ENCODE results near the gene DPP9. TPM values are rescaled to one million over a fixed set of nuclear protein-coding genes. Genes with fewer than 3 reads are reported as not detected.
"Not testable (repeated sequence)": the region's sequence is repeated elsewhere in the genome, so short reads cannot be mapped to it uniquely, and the experiment has no call there.

Gene DPP9
- total and polyA plus RNA-seq, 4 experiments from 2014 or later = 10.7 to 93.9 (median 59.3) TPM

DNA sequence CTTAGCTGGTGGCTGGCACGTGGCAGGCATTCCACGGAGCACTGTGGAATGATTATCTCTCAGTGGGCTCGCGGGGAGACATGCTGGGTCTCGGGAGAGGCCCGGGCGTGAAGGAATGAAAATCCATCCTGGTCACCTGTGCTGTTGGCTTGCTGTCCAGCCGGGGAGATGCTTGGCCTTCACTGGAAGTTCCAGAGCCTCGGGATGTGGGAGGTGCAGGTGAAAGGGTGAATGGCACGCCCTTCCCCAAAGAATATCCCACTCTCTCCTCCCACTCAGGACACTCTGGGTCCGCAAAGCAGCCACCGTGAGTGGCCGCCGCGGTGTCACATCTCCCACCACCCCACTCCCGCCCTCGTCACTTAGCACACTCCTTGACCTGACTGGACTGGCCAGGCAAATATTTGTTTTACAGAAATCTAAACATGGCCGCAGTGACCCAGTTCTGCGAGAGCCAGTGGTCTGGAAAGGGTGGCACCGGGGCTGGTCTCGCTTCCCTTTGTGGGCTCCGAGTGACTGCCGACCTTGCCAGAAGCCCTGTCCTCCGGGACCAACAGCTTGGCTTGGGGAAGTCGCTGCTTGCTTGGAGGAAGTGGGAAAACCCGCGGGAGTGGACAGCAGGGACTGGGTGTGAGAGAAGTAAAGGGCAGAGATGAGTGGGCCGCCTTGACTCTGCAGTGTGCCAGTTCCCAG lies 8.0 kb downstream of the DPP9 start:
- Mint-ChIP-seq H3K27me3 (no peaks in the 10 kb centered on the region), H3K9me3 (no peaks in the 10 kb centered on the region), H3K27ac (no peak overlapping the region), H3K36me3 (peaks cover 17 to 55% of the 10 kb centered on the region in 2 donors), H3K4me1 (peaks cover 2 to 12% (median 5%) of the 10 kb centered on the region in 4 donors), H3K4me3 (no peak overlapping the region)
- Histone ChIP-seq H3K27me3 (ENCODE audit: insufficient read depth, low read length) (no peaks in the 10 kb centered on the region), H3K36me3 (ENCODE audit: insufficient read depth, low read length) (peaks cover 57% of the 10 kb centered on the region), H3K9me3 (ENCODE audit: control insufficient read depth in 1 of 2, low read length in 2 of 2) (no peaks in the 10 kb centered on the region), H3K4me1 (ENCODE audit: insufficient read depth, low read length) (peaks cover 4% of the 10 kb centered on the region), H3K27ac (ENCODE audit: low read depth, low read length) (no peak overlapping the region), H3K4me3 (ENCODE audit: low read length in 2 of 2) (no peak overlapping the region)
- POLR2A ChIA-PET (ENCODE audit: partially characterized antibody) = no interaction called here
- no peak for DNase-seq
- CTCF ChIA-PET (ENCODE audit: partially characterized antibody) = no interaction called here
- intact Hi-C loops (cut with micrococcal nuclease) = no loop called here

GRCh38 chr19:4715178-4715528 lies 8.5 kb downstream of the DPP9 start:
- H3K4me3 ChIP-seq (ENCODE audit: low read length in 2 of 2); H3K27me3 Mint-ChIP-seq; POLR2A ChIA-PET (ENCODE audit: partially characterized antibody); DNase-seq; H3K4me1 ChIP-seq (ENCODE audit: insufficient read depth, low read length); intact Hi-C loops (cut with micrococcal nuclease); H3K27me3 ChIP-seq (ENCODE audit: insufficient read depth, low read length); CTCF ChIA-PET (ENCODE audit: partially characterized antibody); H3K4me3 Mint-ChIP-seq; H3K9me3 Mint-ChIP-seq; H3K27ac ChIP-seq (ENCODE audit: low read depth, low read length); H3K9me3 ChIP-seq (ENCODE audit: control insufficient read depth in 1 of 2, low read length in 2 of 2); H3K4me1 Mint-ChIP-seq: not testable (repeated sequence)
- peak overlapping the region in 1 of 7 donors; percentile 15 for H3K27ac Mint-ChIP-seq
- H3K36me3 ChIP-seq (ENCODE audit: insufficient read depth, low read length) = peaks cover 56% of the 10 kb centered on the region
- H3K36me3 Mint-ChIP-seq = peaks cover 12 to 52% of the 10 kb centered on the region in 2 donors

- ChIA-PET CTCF (ENCODE audit: partially characterized antibody) (no interaction called here), POLR2A (ENCODE audit: partially characterized antibody) (interaction anchor here (1.4 kb wide), 1 partner anchor 8 kb away, joined by 6 read pairs; no protein-coding TSS in a partner anchor)
- Mint-ChIP-seq H3K9me3 (no peaks in the 10 kb centered on the region), H3K27me3 (no peaks in the 10 kb centered on the region), H3K4me1 (peaks cover 0 to 5% (median 3%) of the 10 kb centered on the region in 4 donors), H3K36me3 (peaks cover 17 to 51% of the 10 kb centered on the region in 2 donors), H3K27ac (no peak overlapping the region), H3K4me3 (no peak overlapping the region)
- Histone ChIP-seq H3K36me3 (ENCODE audit: insufficient read depth, low read length) (peaks cover 46% of the 10 kb centered on the region), H3K27ac (ENCODE audit: low read depth, low read length) (no peak overlapping the region), H3K27me3 (ENCODE audit: insufficient read depth, low read length) (no peaks in the 10 kb centered on the region), H3K4me3 (ENCODE audit: low read length in 2 of 2) (no peak overlapping the region), H3K4me1 (ENCODE audit: insufficient read depth, low read length) (no peaks in the 10 kb centered on the region), H3K9me3 (ENCODE audit: control insufficient read depth in 1 of 2, low read length in 2 of 2) (no peaks in the 10 kb centered on the region)
- DNase-seq = peak in 1 of 5 donors; percentile 36
- intact Hi-C loops (cut with micrococcal nuclease) = no loop called here
Observed at GRCh38 chr19:4714016-4714415, 9.6 kb downstream of the DPP9 start.

GRCh38 chr19:4713384-4713951 lies 10.2 kb downstream of the DPP9 start:
- Mint-ChIP-seq H3K27me3 (no peaks in the 10 kb centered on the region), H3K36me3 (peaks cover 18 to 48% of the 10 kb centered on the region in 2 donors)
- CTCF ChIA-PET (ENCODE audit: partially characterized antibody) = no interaction called here

GRCh38 chr19:4712771-4713170 lies 10.9 kb downstream of the DPP9 start:
- H3K4me3 Mint-ChIP-seq = no peak overlapping the region
- H3K27me3 Mint-ChIP-seq = no peaks in the 10 kb centered on the region

More at GRCh38 chr19:4713384-4713951, 10.2 kb downstream of the DPP9 start:
- Histone ChIP-seq H3K36me3 (ENCODE audit: insufficient read depth, low read length) (peaks cover 41% of the 10 kb centered on the region), H3K9me3 (ENCODE audit: control insufficient read depth in 1 of 2, low read length in 2 of 2) (no peaks in the 10 kb centered on the region), H3K4me1 (ENCODE audit: insufficient read depth, low read length) (no peaks in the 10 kb centered on the region), H3K27me3 (ENCODE audit: insufficient read depth, low read length) (no peaks in the 10 kb centered on the region), H3K4me3 (ENCODE audit: low read length in 2 of 2) (no peak overlapping the region), H3K27ac (ENCODE audit: low read depth, low read length) (no peak overlapping the region)
- POLR2A ChIA-PET (ENCODE audit: partially characterized antibody) = interaction anchor here (1.4 kb wide), 1 partner anchor 8 kb away, joined by 6 read pairs; no protein-coding TSS in a partner anchor
- no peak overlapping the region for H3K4me3 Mint-ChIP-seq
- intact Hi-C loops (cut with micrococcal nuclease) = no loop called here
- H3K9me3 Mint-ChIP-seq = no peaks in the 10 kb centered on the region
- H3K4me1 Mint-ChIP-seq = peaks cover 0 to 6% (median 3%) of the 10 kb centered on the region in 4 donors
- no peak overlapping the region for H3K27ac Mint-ChIP-seq
- peak in 1 of 5 donors; percentile 25 for DNase-seq

DNA sequence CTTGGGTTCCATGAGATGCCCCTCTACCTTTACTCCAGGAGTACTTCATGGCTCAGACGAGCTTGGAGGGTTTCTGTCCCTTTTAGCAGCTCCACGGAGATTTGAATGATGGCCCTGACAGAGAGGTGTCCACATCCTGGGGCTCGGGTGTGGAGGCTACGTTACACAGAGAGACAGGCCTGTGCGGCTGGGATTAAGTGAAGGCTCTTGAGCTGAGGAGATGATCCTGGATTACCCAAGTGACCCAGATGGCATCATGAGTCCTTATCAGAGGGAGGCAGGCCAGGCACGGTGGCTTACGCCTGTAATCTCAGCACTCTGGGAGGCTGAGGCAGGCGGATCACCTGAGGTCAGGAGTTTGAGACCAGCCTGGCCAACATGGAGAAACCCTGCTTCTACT lies 12.4 kb downstream of the DPP9 start:
- H3K4me3 ChIP-seq (ENCODE audit: low read length in 2 of 2) = no peak overlapping the region
- DNase-seq = no peak
- H3K27ac ChIP-seq (ENCODE audit: low read depth, low read length) = no peak overlapping the region
- POLR2A ChIA-PET (ENCODE audit: partially characterized antibody) = no interaction called here
- Mint-ChIP-seq H3K4me1 (peaks cover 0 to 9% (median 3%) of the 10 kb centered on the region in 4 donors), H3K27me3 (no peaks in the 10 kb centered on the region), H3K36me3 (peaks cover 18 to 37% of the 10 kb centered on the region in 2 donors), H3K9me3 (no peaks in the 10 kb centered on the region), H3K27ac (no peak overlapping the region), H3K4me3 (peak overlapping the region in 1 of 8 donors; percentile 27)
- no peaks in the 10 kb centered on the region for H3K4me1 ChIP-seq (ENCODE audit: insufficient read depth, low read length)
- CTCF ChIA-PET (ENCODE audit: partially characterized antibody) = interaction anchor here (1.7 kb wide), 1 partner anchor 75 kb away, joined by 5 read pairs; no protein-coding TSS in a partner anchor
- intact Hi-C loops (cut with micrococcal nuclease) = no loop called here
- H3K36me3 ChIP-seq (ENCODE audit: insufficient read depth, low read length) = peaks cover 23% of the 10 kb centered on the region
- H3K9me3 ChIP-seq (ENCODE audit: control insufficient read depth in 1 of 2, low read length in 2 of 2) = no peaks in the 10 kb centered on the region
- no peaks in the 10 kb centered on the region for H3K27me3 ChIP-seq (ENCODE audit: insufficient read depth, low read length)

More at GRCh38 chr19:4712771-4713170, 10.9 kb downstream of the DPP9 start:
- H3K36me3 ChIP-seq (ENCODE audit: insufficient read depth, low read length) = peaks cover 36% of the 10 kb centered on the region
- Mint-ChIP-seq H3K36me3 (peaks cover 18 to 43% of the 10 kb centered on the region in 2 donors), H3K27ac (no peak overlapping the region), H3K9me3 (no peaks in the 10 kb centered on the region), H3K4me1 (peaks cover 0 to 9% (median 3%) of the 10 kb centered on the region in 4 donors)
- H3K4me1 ChIP-seq (ENCODE audit: insufficient read depth, low read length) = no peaks in the 10 kb centered on the region
- DNase-seq = no peak
- H3K4me3 ChIP-seq (ENCODE audit: low read length in 2 of 2) = no peak overlapping the region
- POLR2A ChIA-PET (ENCODE audit: partially characterized antibody) = interaction anchor here (1.4 kb wide), 1 partner anchor 9 kb away, joined by 6 read pairs; no protein-coding TSS in a partner anchor
- intact Hi-C loops (cut with micrococcal nuclease) = no loop called here
- no peaks in the 10 kb centered on the region for H3K27me3 ChIP-seq (ENCODE audit: insufficient read depth, low read length)
- H3K27ac ChIP-seq (ENCODE audit: low read depth, low read length) = no peak overlapping the region
- H3K9me3 ChIP-seq (ENCODE audit: control insufficient read depth in 1 of 2, low read length in 2 of 2) = no peaks in the 10 kb centered on the region
- CTCF ChIA-PET (ENCODE audit: partially characterized antibody) = interaction anchor here (1.7 kb wide), 1 partner anchor 77 kb away, joined by 5 read pairs; no protein-coding TSS in a partner anchor

- H3K9me3 Mint-ChIP-seq = no peaks in the 10 kb centered on the region
- H3K27me3 ChIP-seq (ENCODE audit: insufficient read depth, low read length) = no peaks in the 10 kb centered on the region
- intact Hi-C loops (cut with micrococcal nuclease) = no loop called here
- DNase-seq = no peak
- H3K36me3 Mint-ChIP-seq = peaks cover 16 to 37% of the 10 kb centered on the region in 2 donors
- H3K9me3 ChIP-seq (ENCODE audit: control insufficient read depth in 1 of 2, low read length in 2 of 2) = no peaks in the 10 kb centered on the region
- H3K4me1 Mint-ChIP-seq = peaks cover 0 to 9% (median 3%) of the 10 kb centered on the region in 4 donors
- ChIA-PET POLR2A (ENCODE audit: partially characterized antibody) (no interaction called here), CTCF (ENCODE audit: partially characterized antibody) (interaction anchor here (1.4 kb wide), 1 partner anchor 74 kb away, joined by 3 read pairs; no protein-coding TSS in a partner anchor)
- H3K4me3 Mint-ChIP-seq = no peak overlapping the region
- no peak overlapping the region for H3K4me3 ChIP-seq (ENCODE audit: low read length in 2 of 2)
- no peak overlapping the region for H3K27ac Mint-ChIP-seq
- no peaks in the 10 kb centered on the region for H3K4me1 ChIP-seq (ENCODE audit: insufficient read depth, low read length)
- peaks cover 19% of the 10 kb centered on the region for H3K36me3 ChIP-seq (ENCODE audit: insufficient read depth, low read length)
- H3K27ac ChIP-seq (ENCODE audit: low read depth, low read length) = no peak overlapping the region
- H3K27me3 Mint-ChIP-seq = no peaks in the 10 kb centered on the region
Observed at GRCh38 chr19:4710281-4710600, 13.4 kb downstream of the DPP9 start.

Measured in CD4-positive, alpha-beta memory T cell (primary cell).